ENCODE data around the gene GOLGA7B.

Gene GOLGA7B

DNA sequence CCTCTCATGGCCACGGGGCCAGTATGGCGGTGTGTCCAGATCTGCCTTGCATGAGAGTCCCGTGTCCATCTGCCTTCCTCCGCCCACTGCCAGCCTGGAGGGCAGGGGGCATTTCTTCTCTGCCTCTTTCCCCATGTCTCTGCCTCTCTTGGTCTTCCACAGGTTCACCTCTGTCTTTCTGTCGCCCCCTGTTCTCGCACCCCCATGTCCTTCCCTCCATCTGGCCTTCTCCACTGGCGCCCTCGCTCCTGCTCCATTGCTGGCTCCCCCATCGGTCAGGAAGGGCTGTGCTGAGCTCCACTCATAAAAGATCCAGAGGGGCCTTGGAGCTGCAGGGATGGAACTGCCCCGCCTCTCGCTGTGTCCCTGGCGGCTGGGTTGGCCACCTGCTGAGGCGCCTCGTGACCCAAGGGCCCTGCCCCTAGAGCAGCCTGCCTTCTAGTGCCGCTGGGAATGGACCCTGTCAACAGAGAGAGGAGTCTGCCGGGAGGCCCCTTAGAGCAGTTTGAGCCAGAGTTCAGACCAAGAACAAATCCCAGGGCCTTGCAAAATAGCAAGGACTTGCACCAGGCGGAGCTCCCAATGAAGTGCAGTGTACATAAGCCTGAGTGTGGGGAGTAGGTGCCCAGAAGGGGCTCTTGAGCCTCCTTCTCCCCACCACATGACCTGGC lies 42.0 kb downstream of the GOLGA7B start:
- ATAC-seq = no peak
- no peak for TF ChIP-seq GLIS3 (CRISPR knock-in tag; IDR thresholded peaks at IDR 0.05)
- TF ChIP-seq, protein P1, sequence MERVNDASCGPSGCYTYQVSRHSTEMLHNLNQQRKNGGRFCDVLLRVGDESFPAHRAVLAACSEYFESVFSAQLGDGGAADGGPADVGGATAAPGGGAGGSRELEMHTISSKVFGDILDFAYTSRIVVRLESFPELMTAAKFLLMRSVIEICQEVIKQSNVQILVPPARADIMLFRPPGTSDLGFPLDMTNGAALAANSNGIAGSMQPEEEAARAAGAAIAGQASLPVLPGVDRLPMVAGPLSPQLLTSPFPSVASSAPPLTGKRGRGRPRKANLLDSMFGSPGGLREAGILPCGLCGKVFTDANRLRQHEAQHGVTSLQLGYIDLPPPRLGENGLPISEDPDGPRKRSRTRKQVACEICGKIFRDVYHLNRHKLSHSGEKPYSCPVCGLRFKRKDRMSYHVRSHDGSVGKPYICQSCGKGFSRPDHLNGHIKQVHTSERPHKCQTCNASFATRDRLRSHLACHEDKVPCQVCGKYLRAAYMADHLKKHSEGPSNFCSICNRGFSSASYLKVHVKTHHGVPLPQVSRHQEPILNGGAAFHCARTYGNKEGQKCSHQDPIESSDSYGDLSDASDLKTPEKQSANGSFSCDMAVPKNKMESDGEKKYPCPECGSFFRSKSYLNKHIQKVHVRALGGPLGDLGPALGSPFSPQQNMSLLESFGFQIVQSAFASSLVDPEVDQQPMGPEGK (CRISPR knock-in tag; IDR thresholded peaks at IDR 0.05; ENCODE audit: borderline replicate concordance) = no peak
- TF ChIP-seq CSDC2 (CRISPR knock-in tag; IDR thresholded peaks at IDR 0.05) = no peak
- TF ChIP-seq, protein P2, sequence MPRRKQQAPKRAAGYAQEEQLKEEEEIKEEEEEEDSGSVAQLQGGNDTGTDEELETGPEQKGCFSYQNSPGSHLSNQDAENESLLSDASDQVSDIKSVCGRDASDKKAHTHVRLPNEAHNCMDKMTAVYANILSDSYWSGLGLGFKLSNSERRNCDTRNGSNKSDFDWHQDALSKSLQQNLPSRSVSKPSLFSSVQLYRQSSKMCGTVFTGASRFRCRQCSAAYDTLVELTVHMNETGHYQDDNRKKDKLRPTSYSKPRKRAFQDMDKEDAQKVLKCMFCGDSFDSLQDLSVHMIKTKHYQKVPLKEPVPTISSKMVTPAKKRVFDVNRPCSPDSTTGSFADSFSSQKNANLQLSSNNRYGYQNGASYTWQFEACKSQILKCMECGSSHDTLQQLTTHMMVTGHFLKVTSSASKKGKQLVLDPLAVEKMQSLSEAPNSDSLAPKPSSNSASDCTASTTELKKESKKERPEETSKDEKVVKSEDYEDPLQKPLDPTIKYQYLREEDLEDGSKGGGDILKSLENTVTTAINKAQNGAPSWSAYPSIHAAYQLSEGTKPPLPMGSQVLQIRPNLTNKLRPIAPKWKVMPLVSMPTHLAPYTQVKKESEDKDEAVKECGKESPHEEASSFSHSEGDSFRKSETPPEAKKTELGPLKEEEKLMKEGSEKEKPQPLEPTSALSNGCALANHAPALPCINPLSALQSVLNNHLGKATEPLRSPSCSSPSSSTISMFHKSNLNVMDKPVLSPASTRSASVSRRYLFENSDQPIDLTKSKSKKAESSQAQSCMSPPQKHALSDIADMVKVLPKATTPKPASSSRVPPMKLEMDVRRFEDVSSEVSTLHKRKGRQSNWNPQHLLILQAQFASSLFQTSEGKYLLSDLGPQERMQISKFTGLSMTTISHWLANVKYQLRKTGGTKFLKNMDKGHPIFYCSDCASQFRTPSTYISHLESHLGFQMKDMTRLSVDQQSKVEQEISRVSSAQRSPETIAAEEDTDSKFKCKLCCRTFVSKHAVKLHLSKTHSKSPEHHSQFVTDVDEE (CRISPR knock-in tag; IDR thresholded peaks at IDR 0.05) = no peak
- TF ChIP-seq, protein P3, sequence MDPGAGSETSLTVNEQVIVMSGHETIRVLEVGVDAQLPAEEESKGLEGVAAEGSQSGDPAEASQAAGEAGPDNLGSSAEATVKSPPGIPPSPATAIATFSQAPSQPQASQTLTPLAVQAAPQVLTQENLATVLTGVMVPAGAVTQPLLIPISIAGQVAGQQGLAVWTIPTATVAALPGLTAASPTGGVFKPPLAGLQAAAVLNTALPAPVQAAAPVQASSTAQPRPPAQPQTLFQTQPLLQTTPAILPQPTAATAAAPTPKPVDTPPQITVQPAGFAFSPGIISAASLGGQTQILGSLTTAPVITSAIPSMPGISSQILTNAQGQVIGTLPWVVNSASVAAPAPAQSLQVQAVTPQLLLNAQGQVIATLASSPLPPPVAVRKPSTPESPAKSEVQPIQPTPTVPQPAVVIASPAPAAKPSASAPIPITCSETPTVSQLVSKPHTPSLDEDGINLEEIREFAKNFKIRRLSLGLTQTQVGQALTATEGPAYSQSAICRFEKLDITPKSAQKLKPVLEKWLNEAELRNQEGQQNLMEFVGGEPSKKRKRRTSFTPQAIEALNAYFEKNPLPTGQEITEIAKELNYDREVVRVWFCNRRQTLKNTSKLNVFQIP (CRISPR knock-in tag; IDR thresholded peaks at IDR 0.05; ENCODE audit: borderline replicate concordance, low read depth) = no peak
- no peak for TF ChIP-seq ZNF70 (CRISPR knock-in tag; IDR thresholded peaks at IDR 0.05)
- no peak for TF ChIP-seq TOX (CRISPR knock-in tag; IDR thresholded peaks at IDR 0.05; ENCODE audit: borderline replicate concordance)
- no peak for TF ChIP-seq ARNTL (CRISPR knock-in tag; IDR thresholded peaks at IDR 0.05; ENCODE audit: borderline replicate concordance, low read depth)
- TF ChIP-seq ZFP3 (CRISPR knock-in tag; IDR thresholded peaks at IDR 0.05) = no peak
- TF ChIP-seq TCF4 (CRISPR knock-in tag; IDR thresholded peaks at IDR 0.05; ENCODE audit: borderline replicate concordance) = no peak
- no peak for TF ChIP-seq PPARA (CRISPR knock-in tag; IDR thresholded peaks at IDR 0.05; ENCODE audit: borderline replicate concordance)
- no peak for TF ChIP-seq ZC3H10 (CRISPR knock-in tag; IDR thresholded peaks at IDR 0.05)
- no peak for TF ChIP-seq ZNF565 (CRISPR knock-in tag; conservative IDR thresholded peaks at IDR 0.05; ENCODE audit: low read depth)
- no peak for TF ChIP-seq ZNF8 (CRISPR knock-in tag; IDR thresholded peaks at IDR 0.05)
- TF ChIP-seq, protein P4, sequence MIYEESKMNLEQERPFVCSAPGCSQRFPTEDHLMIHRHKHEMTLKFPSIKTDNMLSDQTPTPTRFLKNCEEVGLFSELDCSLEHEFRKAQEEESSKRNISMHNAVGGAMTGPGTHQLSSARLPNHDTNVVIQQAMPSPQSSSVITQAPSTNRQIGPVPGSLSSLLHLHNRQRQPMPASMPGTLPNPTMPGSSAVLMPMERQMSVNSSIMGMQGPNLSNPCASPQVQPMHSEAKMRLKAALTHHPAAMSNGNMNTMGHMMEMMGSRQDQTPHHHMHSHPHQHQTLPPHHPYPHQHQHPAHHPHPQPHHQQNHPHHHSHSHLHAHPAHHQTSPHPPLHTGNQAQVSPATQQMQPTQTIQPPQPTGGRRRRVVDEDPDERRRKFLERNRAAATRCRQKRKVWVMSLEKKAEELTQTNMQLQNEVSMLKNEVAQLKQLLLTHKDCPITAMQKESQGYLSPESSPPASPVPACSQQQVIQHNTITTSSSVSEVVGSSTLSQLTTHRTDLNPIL (CRISPR knock-in tag; IDR thresholded peaks at IDR 0.05; ENCODE audit: low read depth) = no peak
- TF ChIP-seq RARB (CRISPR knock-in tag; IDR thresholded peaks at IDR 0.05) = no peak
- no peak for TF ChIP-seq ZFP30 (CRISPR knock-in tag; IDR thresholded peaks at IDR 0.05)
- TF ChIP-seq OSR1 (CRISPR knock-in tag; IDR thresholded peaks at IDR 0.05) = no peak
- TF ChIP-seq, protein P5, sequence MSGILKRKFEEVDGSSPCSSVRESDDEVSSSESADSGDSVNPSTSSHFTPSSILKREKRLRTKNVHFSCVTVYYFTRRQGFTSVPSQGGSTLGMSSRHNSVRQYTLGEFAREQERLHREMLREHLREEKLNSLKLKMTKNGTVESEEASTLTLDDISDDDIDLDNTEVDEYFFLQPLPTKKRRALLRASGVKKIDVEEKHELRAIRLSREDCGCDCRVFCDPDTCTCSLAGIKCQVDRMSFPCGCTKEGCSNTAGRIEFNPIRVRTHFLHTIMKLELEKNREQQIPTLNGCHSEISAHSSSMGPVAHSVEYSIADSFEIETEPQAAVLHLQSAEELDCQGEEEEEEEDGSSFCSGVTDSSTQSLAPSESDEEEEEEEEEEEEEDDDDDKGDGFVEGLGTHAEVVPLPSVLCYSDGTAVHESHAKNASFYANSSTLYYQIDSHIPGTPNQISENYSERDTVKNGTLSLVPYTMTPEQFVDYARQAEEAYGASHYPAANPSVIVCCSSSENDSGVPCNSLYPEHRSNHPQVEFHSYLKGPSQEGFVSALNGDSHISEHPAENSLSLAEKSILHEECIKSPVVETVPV (CRISPR knock-in tag; IDR thresholded peaks at IDR 0.05) = no peak

DNA sequence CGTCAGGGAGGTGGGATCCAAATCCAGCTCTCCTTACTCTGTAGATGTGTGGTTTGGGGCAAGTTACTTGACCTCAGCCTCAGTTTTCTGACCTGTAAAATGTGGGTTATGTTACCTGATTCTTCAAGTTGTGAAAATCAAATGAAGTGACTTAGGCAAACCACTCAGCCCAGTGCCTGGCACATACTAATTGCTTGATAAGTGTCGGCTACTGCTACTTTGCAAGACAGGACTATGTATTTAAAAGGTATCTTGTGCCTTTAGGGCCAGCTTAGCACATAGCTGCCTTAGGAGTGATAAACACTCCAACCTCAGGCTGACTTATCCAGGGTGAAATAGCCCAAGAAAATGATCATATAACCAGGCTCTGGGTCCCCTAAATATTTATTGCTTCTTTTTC lies 42.9 kb downstream of the GOLGA7B start:
- ATAC-seq = no peak
- TF ChIP-seq, protein P5 (CRISPR knock-in tag; IDR thresholded peaks at IDR 0.05) = no peak
- TF ChIP-seq, protein P4 (CRISPR knock-in tag; IDR thresholded peaks at IDR 0.05; ENCODE audit: low read depth) = no peak
- TF ChIP-seq TCF4 (CRISPR knock-in tag; IDR thresholded peaks at IDR 0.05; ENCODE audit: borderline replicate concordance) = no peak
- TF ChIP-seq SNAI2 (CRISPR knock-in tag; IDR thresholded peaks at IDR 0.05) = no peak
- TF ChIP-seq, protein P1 (CRISPR knock-in tag; IDR thresholded peaks at IDR 0.05; ENCODE audit: borderline replicate concordance) = no peak
- TF ChIP-seq ZFP30 (CRISPR knock-in tag; IDR thresholded peaks at IDR 0.05) = no peak
- TF ChIP-seq PPARA (CRISPR knock-in tag; IDR thresholded peaks at IDR 0.05; ENCODE audit: borderline replicate concordance) = no peak
- no peak for TF ChIP-seq ISL1 (CRISPR knock-in tag; IDR thresholded peaks at IDR 0.05)
- no peak for TF ChIP-seq OSR1 (CRISPR knock-in tag; IDR thresholded peaks at IDR 0.05)
- TF ChIP-seq, protein P2 (CRISPR knock-in tag; IDR thresholded peaks at IDR 0.05) = no peak
- no peak for TF ChIP-seq ZNF8 (CRISPR knock-in tag; IDR thresholded peaks at IDR 0.05)
- TF ChIP-seq GLIS3 (CRISPR knock-in tag; IDR thresholded peaks at IDR 0.05) = no peak

Measured in SK-N-SH treated with all-trans-retinoic acid at 6 μM for 48 hours (cell line).